GM23248 (cell line): ENCODE measurements around the gene SLC2A6. TPM values are rescaled to one million over a fixed set of nuclear protein-coding genes. Genes with fewer than 3 reads are reported as not detected.

ENCODE experiments used
- DNase-seq: peaks from one replicate; pipeline ENCODE4 v3.0.0-alpha.2; 2015
- H2AFZ ChIP-seq: fragments of 200-600 bp; sonication (generic); 2 replicates; pipeline ENCODE4 v1.6.1; 2016; ENCODE audit warnings: antibody characterized with exemption
- H3F3A ChIP-seq: fragments of 200-600 bp; sonication (generic); 2 replicates; pipeline ENCODE4 v1.6.1; 2016; ENCODE audit warnings: mild to moderate bottlenecking, antibody characterized with exemption, mixed run types; ENCODE audit not compliant: insufficient read depth
- H3K27ac ChIP-seq: fragments of 200-600 bp; sonication (generic); 2 replicates; pipeline ENCODE4 v1.5.1; 2016; ENCODE audit warnings: mild to moderate bottlenecking
- H3K27me3 ChIP-seq: fragments of 200-600 bp; sonication (generic); replicated peaks from 2 replicates; pipeline ENCODE4 v1.6.1; 2016; ENCODE audit warnings: mild to moderate bottlenecking; ENCODE audit not compliant: insufficient read depth
- H3K36me3 ChIP-seq: fragments of 200-600 bp; sonication (generic); 2 replicates; pipeline ENCODE4 v1.6.1; 2016; ENCODE audit warnings: low read depth, mild to moderate bottlenecking
- H3K4me1 ChIP-seq: fragments of 200-600 bp; sonication (generic); 2 replicates; pipeline ENCODE4 v1.6.1; 2016; ENCODE audit warnings: mild to moderate bottlenecking; ENCODE audit not compliant: insufficient read depth
- H3K4me2 ChIP-seq: fragments of 200-600 bp; sonication (generic); one replicate; pipeline ENCODE4 v1.6.1; 2016; ENCODE audit warnings: mild to moderate bottlenecking; ENCODE audit not compliant: unreplicated experiment
- H3K4me3 ChIP-seq: fragments of 200-600 bp; sonication (generic); 2 replicates; pipeline ENCODE4 v1.5.1; 2016; ENCODE audit warnings: mild to moderate bottlenecking
- H3K79me2 ChIP-seq: fragments of 200-600 bp; sonication (generic); 2 replicates; pipeline ENCODE4 v1.6.1; 2016; ENCODE audit warnings: mild to moderate bottlenecking; ENCODE audit not compliant: insufficient read depth
- H3K9ac ChIP-seq: fragments of 200-600 bp; sonication (generic); 2 replicates; pipeline ENCODE4 v1.6.1; 2016; ENCODE audit warnings: mild to moderate bottlenecking
- H3K9me2 ChIP-seq: fragments of 200-600 bp; sonication (generic); 2 replicates; pipeline ENCODE4 v1.6.1; 2016; ENCODE audit warnings: mixed run types, mild to moderate bottlenecking, moderate library complexity; ENCODE audit not compliant: insufficient read depth
- H3K9me3 ChIP-seq: fragments of 200-600 bp; sonication (generic); one replicate; pipeline ENCODE4 v1.6.1; 2017; ENCODE audit warnings: low read depth
- H4K20me1 ChIP-seq: fragments of 200-600 bp; sonication (generic); 2 replicates; pipeline ENCODE4 v1.6.0; 2016; ENCODE audit not compliant: insufficient read depth
- EZH2 ChIP-seq: fragments of 200-600 bp; sonication (generic); IDR thresholded peaks from 2 replicates; pipeline ENCODE4 v1.6.1; 2018; ENCODE audit warnings: antibody characterized with exemption, mild to moderate bottlenecking; ENCODE audit not compliant: insufficient read depth, poor library complexity, severe bottlenecking
- EZH2phosphoT487 ChIP-seq: fragments of 200-600 bp; sonication (generic); IDR thresholded peaks from 2 replicates; pipeline ENCODE4 v1.6.1; 2018; ENCODE audit warnings: antibody characterized with exemption, moderate library complexity, mild to moderate bottlenecking, low read depth; ENCODE audit not compliant: insufficient read depth
- WGBS, 2 experiments: methylation state at CpG; one replicate each; pipeline ENCODE4 v1.1.6; 2015 to 2017; ENCODE audit warnings: low lambda C conversion rate in 2 of 2, low coverage in 1 of 2; ENCODE audit errors: missing lambda C conversion rate in 2 of 2; 5-methylcytosine and 5-hydroxymethylcytosine counted together
- in situ Hi-C: fragments of 300-500 bp; cut with MboI; formaldehyde crosslinking; loops from 2 replicates; pipeline ENCODE4 v1.15.0; 2020
- polyA plus RNA-seq: library from polyadenylated mRNA; unstranded; fragments of >200 nt; fragmentation: Nextera tagmentation; extraction: Ambion mirVana; gene quantifications from 2 replicates; pipeline ENCODE4 v1.2.1, GENCODE V29; 2016
- total RNA-seq: library from RNA; depleted of rRNA; stranded (reverse); fragments of >200 nt; shearing (Covaris generic); gene quantifications from 2 replicates; pipeline ENCODE4 v1.2.3, GENCODE V29; 2014

Gene SLC2A6
- total and polyA plus RNA-seq, 2 experiments from 2014 or later, result 6.8 to 12.0 TPM

DNA sequence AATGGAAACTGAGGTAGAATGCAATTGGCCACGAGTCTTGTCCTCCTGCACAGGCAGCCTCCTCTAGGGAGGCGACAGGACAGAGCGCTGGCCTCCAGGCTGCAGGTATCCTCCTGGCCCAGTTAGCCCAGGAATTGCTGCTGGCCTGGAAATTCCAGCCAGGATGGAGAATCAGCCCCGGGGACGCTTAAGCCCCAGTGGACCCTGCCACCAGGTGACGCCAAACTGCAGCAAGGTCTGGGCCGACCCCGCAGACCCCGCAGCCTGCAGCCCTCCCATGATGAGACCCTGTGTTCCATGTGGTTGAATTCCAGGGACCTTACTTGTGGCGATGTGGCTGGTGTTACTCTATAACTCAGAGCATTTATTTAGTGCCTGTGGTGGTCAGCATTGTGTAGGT is 11.8 kb downstream of the SLC2A6 start:
- H3K4me2 ChIP-seq, result no peak overlapping the region
- in situ Hi-C loops, result no loop called here
- H3K9ac ChIP-seq, result no peak overlapping the region
- H3K9me2 ChIP-seq, result no peaks in the 10 kb centered on the region
- H4K20me1 ChIP-seq, result no peaks in the 10 kb centered on the region
- no peaks in the 10 kb centered on the region for H3K36me3 ChIP-seq
- H3K27me3 ChIP-seq, result no peaks in the 10 kb centered on the region
- no peak overlapping the region for H3K27ac ChIP-seq
- no peaks in the 10 kb centered on the region for H3K9me3 ChIP-seq
- WGBS, 2 experiments, result 80 to 82% methylated on average over 10 of the region's 10 CpGs
- no peaks in the 10 kb centered on the region; the same call in 1 of the 2 replicates for H3F3A ChIP-seq
- TF ChIP-seq EZH2 (no peak), EZH2phosphoT487 (no peak)
- H3K4me3 ChIP-seq, result no peak overlapping the region
- no peak overlapping the region for H2AFZ ChIP-seq
- H3K79me2 ChIP-seq, result no peaks in the 10 kb centered on the region
- no peaks in the 10 kb centered on the region for H3K4me1 ChIP-seq
- no peak for DNase-seq

DNA sequence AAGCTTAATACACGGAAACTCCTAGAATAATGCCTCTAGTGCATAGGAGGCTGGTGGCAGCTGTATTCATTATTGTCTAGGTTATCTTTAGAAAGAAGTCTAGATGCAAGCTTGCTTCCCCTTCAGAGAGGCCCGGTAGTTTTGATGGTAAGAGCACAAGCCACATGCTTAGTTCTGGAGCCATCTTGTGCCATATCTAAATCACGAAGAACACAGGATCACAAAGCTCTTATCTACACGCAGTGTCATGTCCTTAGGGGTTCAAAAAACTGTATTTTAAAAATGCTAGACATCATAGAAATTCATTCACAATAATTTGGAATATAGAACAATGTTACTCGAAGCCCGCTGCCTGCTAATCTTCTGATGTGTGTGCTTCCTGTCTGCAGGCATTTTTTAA is 12.9 kb downstream of the SLC2A6 start:
- Histone ChIP-seq H3K9ac (no peak overlapping the region), H3K9me3 (no peaks in the 10 kb centered on the region), H3K27ac (no peak overlapping the region), H3K36me3 (no peaks in the 10 kb centered on the region), H3K4me1 (no peaks in the 10 kb centered on the region), H3K9me2 (no peaks in the 10 kb centered on the region), H2AFZ (no peak overlapping the region), H4K20me1 (no peaks in the 10 kb centered on the region), H3K4me3 (no peak overlapping the region), H3K4me2 (no peak overlapping the region), H3K27me3 (no peaks in the 10 kb centered on the region), H3K79me2 (no peaks in the 10 kb centered on the region), H3F3A (no peaks in the 10 kb centered on the region; the same call in 1 of the 2 replicates)
- in situ Hi-C loops, result no loop called here
- WGBS, 2 experiments, result 94 to 96% methylated on average over 6 of the region's 6 CpGs
- TF ChIP-seq EZH2phosphoT487, result no peak
- no peak for TF ChIP-seq EZH2
- no peak for DNase-seq

DNA sequence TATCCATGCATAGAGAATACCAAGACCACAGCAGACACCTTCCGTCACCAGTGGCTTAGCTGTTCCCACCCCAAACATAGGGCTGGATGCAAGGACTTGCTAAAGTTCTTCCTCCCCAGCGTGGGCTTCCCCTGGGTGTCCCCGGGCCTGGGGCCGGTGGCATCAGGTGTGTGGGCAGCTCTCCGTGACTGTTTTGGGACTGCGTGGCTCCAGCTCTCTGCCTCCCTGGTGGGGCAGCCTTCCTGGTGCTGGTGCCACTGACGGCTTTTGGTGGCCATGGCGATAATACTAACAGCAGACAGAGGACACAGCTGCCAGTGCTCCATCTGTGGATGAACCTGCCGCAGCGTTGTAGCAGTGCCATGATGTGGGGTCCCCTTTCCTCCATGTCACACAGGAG is 14.3 kb downstream of the SLC2A6 start:
- H3K36me3 ChIP-seq, result no peaks in the 10 kb centered on the region
- H4K20me1 ChIP-seq, result no peaks in the 10 kb centered on the region
- H3K27me3 ChIP-seq, result no peaks in the 10 kb centered on the region
- no peaks in the 10 kb centered on the region for H3K79me2 ChIP-seq
- TF ChIP-seq EZH2phosphoT487 (no peak), EZH2 (no peak)
- H3F3A ChIP-seq, result no peaks in the 10 kb centered on the region; the same call in 1 of the 2 replicates
- H3K4me2 ChIP-seq, result no peak overlapping the region
- no peak overlapping the region for H3K27ac ChIP-seq
- no peak overlapping the region for H3K9ac ChIP-seq
- in situ Hi-C loops, result no loop called here
- 93 to 96% methylated on average over 10 of the region's 10 CpGs for WGBS, 2 experiments
- H3K9me2 ChIP-seq, result no peaks in the 10 kb centered on the region
- H3K4me3 ChIP-seq, result no peak overlapping the region
- no peaks in the 10 kb centered on the region for H3K4me1 ChIP-seq
- DNase-seq, result no peak
- H2AFZ ChIP-seq, result no peak overlapping the region
- no peaks in the 10 kb centered on the region for H3K9me3 ChIP-seq

DNA sequence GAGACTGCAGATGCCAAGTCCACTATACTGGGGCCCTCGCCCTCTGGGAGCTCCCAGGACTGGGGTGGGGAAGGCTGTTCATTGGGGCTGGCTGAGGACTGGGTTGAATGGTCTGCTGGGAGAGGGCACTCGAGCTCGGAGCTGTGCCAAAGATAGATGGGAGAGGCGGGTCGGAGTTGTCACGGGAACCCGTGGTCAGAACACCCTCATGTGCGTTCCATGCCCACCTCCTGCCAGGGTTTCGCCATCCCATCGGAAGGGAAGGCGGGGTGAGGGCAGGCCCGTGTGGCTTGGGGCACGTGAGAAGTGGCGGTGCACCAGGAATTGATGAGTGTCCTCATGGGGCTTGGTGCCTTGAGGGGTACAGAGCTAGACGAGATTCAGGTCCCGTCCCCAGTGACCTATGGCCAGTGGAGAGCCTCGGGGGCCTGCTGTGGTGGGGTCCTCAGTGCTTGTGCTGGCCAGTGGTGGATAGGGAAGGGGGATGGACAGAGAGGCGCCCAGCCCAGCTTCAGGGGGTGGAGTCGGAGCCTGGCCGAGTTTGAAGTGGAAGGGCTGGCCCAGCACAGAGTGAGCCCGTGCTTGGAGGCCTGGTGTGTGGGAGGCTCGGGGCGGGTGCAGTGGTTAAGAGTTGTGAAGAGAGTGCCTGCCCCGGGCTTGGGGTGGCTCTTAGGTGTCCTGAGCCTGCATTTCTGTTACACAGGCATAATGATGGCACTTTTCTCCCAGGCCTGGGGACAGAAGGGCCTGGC is 14.9 kb downstream of the SLC2A6 start:
- Histone ChIP-seq H3K27me3 (no peaks in the 10 kb centered on the region), H3F3A (no peaks in the 10 kb centered on the region; the same call in 1 of the 2 replicates), H3K79me2 (no peaks in the 10 kb centered on the region), H3K9ac (no peak overlapping the region), H3K36me3 (no peaks in the 10 kb centered on the region), H3K4me3 (no peak overlapping the region), H4K20me1 (no peaks in the 10 kb centered on the region), H2AFZ (no peak overlapping the region), H3K27ac (no peak overlapping the region), H3K4me2 (no peak overlapping the region), H3K4me1 (no peaks in the 10 kb centered on the region), H3K9me2 (no peaks in the 10 kb centered on the region), H3K9me3 (no peaks in the 10 kb centered on the region)
- 74 to 75% methylated on average over 24 of the region's 24 CpGs for WGBS, 2 experiments
- in situ Hi-C loops, result no loop called here
- no peak for TF ChIP-seq EZH2phosphoT487
- TF ChIP-seq EZH2, result no peak
- peak; percentile 20 for DNase-seq
